ENCODE results near the gene IRF2BPL. TPM values are rescaled to one million over a fixed set of nuclear protein-coding genes. Genes with fewer than 3 reads are reported as not detected.

IRF2BPL gene
- total RNA-seq, 1 donor from 2014 or later = 65.6 TPM

DNA sequence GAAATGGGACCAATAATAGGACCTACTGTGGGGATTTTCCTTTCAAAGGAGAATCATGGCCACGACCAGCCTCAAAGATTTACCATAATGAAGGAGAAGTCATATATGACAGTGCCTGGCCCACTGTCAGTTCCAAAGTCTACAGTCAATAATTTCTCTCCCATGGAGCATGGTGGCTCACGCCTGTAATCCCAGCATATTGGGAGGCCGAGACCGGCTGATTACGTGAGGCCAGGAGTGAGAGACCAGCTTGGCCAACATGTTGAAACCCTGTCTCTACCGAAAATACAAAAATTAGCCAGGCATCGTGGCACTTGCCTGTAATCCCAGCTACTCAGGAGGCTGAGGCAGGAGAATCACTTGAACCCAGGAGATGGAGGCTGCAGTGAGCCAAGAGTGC is 13.8 kb downstream of the IRF2BPL start:
- TF ChIP-seq, protein P1, sequence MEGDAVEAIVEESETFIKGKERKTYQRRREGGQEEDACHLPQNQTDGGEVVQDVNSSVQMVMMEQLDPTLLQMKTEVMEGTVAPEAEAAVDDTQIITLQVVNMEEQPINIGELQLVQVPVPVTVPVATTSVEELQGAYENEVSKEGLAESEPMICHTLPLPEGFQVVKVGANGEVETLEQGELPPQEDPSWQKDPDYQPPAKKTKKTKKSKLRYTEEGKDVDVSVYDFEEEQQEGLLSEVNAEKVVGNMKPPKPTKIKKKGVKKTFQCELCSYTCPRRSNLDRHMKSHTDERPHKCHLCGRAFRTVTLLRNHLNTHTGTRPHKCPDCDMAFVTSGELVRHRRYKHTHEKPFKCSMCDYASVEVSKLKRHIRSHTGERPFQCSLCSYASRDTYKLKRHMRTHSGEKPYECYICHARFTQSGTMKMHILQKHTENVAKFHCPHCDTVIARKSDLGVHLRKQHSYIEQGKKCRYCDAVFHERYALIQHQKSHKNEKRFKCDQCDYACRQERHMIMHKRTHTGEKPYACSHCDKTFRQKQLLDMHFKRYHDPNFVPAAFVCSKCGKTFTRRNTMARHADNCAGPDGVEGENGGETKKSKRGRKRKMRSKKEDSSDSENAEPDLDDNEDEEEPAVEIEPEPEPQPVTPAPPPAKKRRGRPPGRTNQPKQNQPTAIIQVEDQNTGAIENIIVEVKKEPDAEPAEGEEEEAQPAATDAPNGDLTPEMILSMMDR (conservative IDR thresholded peaks at IDR 0.05; ENCODE audit: low read depth, low read length) = no peak
- H3K4me3 ChIP-seq (ENCODE audit: low read depth, low read length) = no peak overlapping the region
- no peak for DNase-seq (ENCODE audit: low read depth)

DNA sequence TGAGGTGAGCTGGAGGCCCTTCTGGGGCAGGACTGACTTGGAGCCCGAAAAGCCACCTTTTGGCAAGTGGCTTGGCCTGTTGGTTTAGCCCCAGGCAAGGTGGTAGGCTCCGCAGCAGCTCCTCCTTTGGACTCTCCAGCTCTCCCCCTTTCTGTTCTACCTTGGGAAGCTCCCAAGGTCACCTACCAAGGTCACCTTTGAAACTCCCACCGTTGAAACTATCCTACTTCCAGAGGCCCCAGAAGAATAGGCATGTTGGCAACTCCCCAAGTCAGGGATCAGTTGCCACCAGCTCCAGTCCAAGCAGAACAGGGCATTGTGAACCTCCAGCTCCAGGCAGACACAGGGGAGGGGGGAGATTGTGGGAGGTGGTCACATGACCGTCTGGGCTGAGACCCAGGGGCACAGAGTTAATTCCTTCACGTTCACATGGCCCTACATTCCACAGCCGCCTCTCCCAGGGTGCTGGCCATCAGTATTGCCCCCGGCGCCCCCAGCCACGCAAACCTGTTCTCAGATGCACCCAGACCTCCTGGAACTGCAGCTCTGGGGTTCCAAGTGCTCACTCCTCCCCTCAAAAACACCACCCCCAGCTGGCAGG is 14.4 kb downstream of the IRF2BPL start:
- TF ChIP-seq, protein P1 (conservative IDR thresholded peaks at IDR 0.05; ENCODE audit: low read depth, low read length) = no peak
- no peak overlapping the region for H3K4me3 ChIP-seq (ENCODE audit: low read depth, low read length)
- no peak for DNase-seq (ENCODE audit: low read depth)

DNA sequence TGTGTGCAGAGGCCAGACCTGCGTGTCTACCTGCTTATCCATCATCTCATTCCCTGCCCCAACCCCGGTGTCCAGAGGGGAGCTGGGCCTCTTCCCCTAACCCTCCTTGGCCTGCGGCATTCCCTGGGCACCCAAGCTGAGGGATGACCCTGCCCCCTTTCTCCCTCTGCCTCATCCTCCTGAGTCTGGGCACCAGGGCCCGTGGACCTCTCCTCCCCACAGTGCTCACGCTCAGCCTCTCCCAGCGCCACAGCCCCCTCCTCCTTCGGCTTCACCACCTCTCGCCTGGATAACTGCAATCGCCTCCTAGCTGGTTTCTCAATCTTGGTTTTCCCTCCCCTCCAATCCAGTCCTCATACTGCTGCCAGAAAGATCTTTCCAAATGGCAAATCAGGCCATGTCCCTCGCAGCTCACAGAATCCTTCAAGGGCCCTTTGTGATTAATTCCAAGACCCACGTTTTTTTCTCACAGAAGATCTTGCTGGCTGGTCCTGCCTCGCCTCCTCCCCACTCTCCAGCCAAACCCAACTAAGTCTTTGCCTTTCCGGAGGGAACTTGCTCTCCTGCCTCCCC is 16.2 kb downstream of the IRF2BPL start:
- TF ChIP-seq, protein P1 (conservative IDR thresholded peaks at IDR 0.05; ENCODE audit: low read depth, low read length) = no peak
- DNase-seq (ENCODE audit: low read depth) = no peak
- no peak overlapping the region for H3K4me3 ChIP-seq (ENCODE audit: low read depth, low read length)

DNA sequence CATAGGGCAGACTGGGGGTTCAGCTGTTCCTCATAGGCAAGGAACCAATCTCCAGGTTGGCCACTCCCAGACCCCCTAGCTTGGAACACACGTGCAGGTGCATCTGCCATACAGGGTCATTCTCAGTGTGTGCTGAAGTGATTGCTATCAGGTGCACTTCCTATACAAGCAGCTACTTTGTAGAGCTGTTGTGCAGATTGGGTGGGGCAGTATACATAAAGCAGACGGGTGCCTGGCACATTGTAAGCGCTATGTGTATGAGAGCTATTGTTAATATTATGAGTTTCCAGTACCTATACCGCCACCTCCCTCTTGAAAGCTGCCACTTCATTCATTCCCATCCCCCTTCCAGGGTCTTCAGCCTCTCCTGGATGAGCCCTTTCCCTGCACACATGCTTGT is 17.3 kb downstream of the IRF2BPL start:
- TF ChIP-seq, protein P1 (conservative IDR thresholded peaks at IDR 0.05; ENCODE audit: low read depth, low read length) = no peak
- DNase-seq (ENCODE audit: low read depth) = no peak
- no peak overlapping the region for H3K4me3 ChIP-seq (ENCODE audit: low read depth, low read length)

DNA sequence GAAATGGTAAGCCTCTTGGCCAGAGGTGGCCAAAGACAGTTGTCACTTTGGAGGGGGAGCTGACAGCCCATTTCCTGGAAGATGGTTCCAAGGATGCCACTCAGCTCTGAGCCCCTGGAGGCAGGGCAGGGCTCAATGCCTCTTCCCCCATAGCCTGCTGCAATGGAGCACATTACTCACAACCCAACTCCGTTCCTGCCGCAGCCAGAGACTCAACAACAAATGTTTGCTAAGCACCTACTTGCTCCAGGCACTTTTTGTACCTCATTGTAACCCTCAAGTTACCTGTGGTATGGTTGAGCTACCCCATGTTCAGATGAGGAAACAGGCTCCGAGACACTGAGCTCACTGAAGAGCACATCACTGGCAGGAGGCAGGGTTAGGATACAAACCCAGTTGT is 19.5 kb downstream of the IRF2BPL start:
- H3K4me3 ChIP-seq (ENCODE audit: low read depth, low read length) = no peak overlapping the region
- TF ChIP-seq, protein P1 (conservative IDR thresholded peaks at IDR 0.05; ENCODE audit: low read depth, low read length) = no peak
- DNase-seq (ENCODE audit: low read depth) = no peak

DNA sequence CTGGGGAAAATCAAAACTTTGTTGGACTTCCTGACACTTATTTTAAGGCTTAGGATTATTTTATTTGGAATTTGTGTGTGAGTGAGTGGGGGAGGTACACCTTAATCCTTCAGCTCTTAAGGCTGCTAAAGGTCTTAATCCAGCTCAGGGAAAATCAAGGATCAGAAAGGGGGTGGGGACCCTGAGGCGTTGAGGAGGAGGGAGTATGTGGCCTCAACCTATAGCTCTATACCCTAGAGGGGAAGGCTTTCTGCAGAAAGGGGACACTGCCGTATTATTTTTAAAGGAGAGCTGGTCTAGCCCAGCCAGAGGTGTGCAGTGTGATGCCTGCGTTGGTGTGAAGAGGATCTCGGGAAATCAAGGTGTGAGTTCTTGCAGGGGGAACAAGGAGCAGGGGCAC is 20.0 kb downstream of the IRF2BPL start:
- H3K4me3 ChIP-seq (ENCODE audit: low read depth, low read length) = no peak overlapping the region
- TF ChIP-seq, protein P1 (conservative IDR thresholded peaks at IDR 0.05; ENCODE audit: low read depth, low read length) = no peak
- DNase-seq (ENCODE audit: low read depth) = no peak

DNA sequence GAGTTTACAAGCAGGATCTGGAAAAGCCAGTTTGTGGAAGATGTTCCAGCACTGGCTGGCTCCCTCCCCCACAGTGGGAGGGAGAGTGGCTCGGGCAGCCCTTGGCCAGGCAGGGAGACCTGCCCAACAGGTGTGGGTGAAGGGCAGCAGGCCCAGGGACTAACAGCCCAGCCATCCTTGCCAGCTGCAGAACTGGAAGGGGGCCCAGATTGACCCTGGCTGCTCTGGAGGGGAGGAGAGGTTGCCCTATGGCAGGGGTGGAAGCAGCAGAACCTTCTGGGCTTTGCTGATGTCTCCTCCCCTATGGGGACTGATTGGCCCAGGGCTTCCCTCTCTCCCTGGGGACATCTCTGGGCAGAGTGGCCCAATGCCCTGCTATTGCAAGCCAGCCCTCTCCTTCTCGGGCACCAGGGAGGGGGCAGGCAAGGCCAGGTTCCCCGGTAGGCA is 20.5 kb downstream of the IRF2BPL start:
- TF ChIP-seq, protein P1 (conservative IDR thresholded peaks at IDR 0.05; ENCODE audit: low read depth, low read length) = no peak
- no peak for DNase-seq (ENCODE audit: low read depth)
- no peak overlapping the region for H3K4me3 ChIP-seq (ENCODE audit: low read depth, low read length)

Data from epithelial cell of proximal tubule (primary cell).